ENCODE results near the gene EPHB2.

DNA sequence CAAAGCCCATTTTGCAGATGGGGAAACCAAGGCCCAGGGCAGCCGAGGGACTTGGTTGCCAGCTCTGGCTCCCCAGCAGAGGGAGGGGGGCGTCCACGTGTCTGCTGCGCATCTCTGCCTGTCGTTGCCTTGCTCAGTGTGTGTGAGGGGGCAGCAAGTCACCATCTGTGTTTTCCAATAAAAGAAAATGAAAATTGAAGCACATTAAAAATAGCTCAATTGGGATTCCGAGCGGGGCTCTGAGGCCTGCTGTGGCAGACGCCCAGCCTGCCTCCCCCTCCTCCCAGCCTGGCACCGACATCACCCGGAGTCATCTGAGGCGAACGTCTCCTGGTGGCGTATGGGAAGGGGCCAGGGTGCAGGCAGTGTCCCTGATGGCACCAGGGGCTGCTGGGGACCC is 51.2 kb downstream of the EPHB2 start:
- TF ChIP-seq, protein P1, sequence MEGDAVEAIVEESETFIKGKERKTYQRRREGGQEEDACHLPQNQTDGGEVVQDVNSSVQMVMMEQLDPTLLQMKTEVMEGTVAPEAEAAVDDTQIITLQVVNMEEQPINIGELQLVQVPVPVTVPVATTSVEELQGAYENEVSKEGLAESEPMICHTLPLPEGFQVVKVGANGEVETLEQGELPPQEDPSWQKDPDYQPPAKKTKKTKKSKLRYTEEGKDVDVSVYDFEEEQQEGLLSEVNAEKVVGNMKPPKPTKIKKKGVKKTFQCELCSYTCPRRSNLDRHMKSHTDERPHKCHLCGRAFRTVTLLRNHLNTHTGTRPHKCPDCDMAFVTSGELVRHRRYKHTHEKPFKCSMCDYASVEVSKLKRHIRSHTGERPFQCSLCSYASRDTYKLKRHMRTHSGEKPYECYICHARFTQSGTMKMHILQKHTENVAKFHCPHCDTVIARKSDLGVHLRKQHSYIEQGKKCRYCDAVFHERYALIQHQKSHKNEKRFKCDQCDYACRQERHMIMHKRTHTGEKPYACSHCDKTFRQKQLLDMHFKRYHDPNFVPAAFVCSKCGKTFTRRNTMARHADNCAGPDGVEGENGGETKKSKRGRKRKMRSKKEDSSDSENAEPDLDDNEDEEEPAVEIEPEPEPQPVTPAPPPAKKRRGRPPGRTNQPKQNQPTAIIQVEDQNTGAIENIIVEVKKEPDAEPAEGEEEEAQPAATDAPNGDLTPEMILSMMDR (conservative IDR thresholded peaks at IDR 0.05; ENCODE audit: low read length) = no peak
- no peak for TF ChIP-seq EZH2phosphoT487 (IDR thresholded peaks at IDR 0.05; ENCODE audit: borderline replicate concordance, low read depth, low read length)
